Nephron progenitor cell (in vitro differentiated cells): ENCODE data around the gene NTHL1.

ENCODE experiments used
- DNase-seq: peaks from one replicate; pipeline ENCODE4 v3.0.0; 2021
- H3K27ac Mint-ChIP-seq: 2 replicates; pipeline ENCODE4 v1.8.0; 2021; ENCODE audit warnings: mild to moderate bottlenecking, moderate library complexity, mixed read lengths
- H3K27me3 Mint-ChIP-seq: 2 replicates; pipeline ENCODE4 v1.8.0; 2021; ENCODE audit warnings: mild to moderate bottlenecking, low read depth, mixed read lengths; ENCODE audit not compliant: poor library complexity
- H3K36me3 Mint-ChIP-seq: 2 replicates; pipeline ENCODE4 v1.8.0; 2021; ENCODE audit warnings: low read depth, mixed read lengths
- H3K4me1 Mint-ChIP-seq: 2 replicates; pipeline ENCODE4 v1.8.0; 2021; ENCODE audit warnings: mixed read lengths
- H3K4me3 Mint-ChIP-seq: 2 replicates; pipeline ENCODE4 v1.8.0; 2021; ENCODE audit warnings: mild to moderate bottlenecking, moderate library complexity, mixed read lengths
- H3K9me3 Mint-ChIP-seq: 2 replicates; pipeline ENCODE4 v1.8.0; 2021; ENCODE audit warnings: mild to moderate bottlenecking, moderate library complexity, mixed read lengths
- CTCF ChIP-seq: fragments of 200-600 bp; sonication (generic); IDR thresholded peaks from 2 replicates; pipeline ENCODE4 v1.5.0; 2021; ENCODE audit warnings: antibody characterized with exemption

NTHL1 gene

GRCh38 chr16:2009791-2010510 is 37.7 kb downstream of the NTHL1 start, which contains the start of gene ZNF598:
Gene ZNF598 (minus strand): TSS chr16:2009821.
- Mint-ChIP-seq H3K9me3 (no peaks in the 10 kb centered on the region), H3K27me3 (no peaks in the 10 kb centered on the region), H3K4me3 (peak within 1 kb of the TSS; percentile 85), H3K27ac (peak within 1 kb of the TSS; percentile 75), H3K4me1 (peaks cover 44% of the 10 kb centered on the region), H3K36me3 (no peaks in the 10 kb centered on the region)
- TF ChIP-seq CTCF, result no peak
- peak; percentile 86 for DNase-seq

GRCh38 chr16:2009164-2009711 is 38.4 kb downstream of the NTHL1 start:
- Mint-ChIP-seq H3K27ac (no peak overlapping the region), H3K9me3 (no peaks in the 10 kb centered on the region), H3K4me3 (peak overlapping the region; percentile 83), H3K36me3 (no peaks in the 10 kb centered on the region), H3K27me3 (no peaks in the 10 kb centered on the region), H3K4me1 (peaks cover 51% of the 10 kb centered on the region)
- no peak for TF ChIP-seq CTCF
- DNase-seq, result no peak

- no peaks in the 10 kb centered on the region for H3K9me3 Mint-ChIP-seq
- H3K27ac Mint-ChIP-seq, result no peak overlapping the region
- H3K4me1 Mint-ChIP-seq, result peaks cover 53% of the 10 kb centered on the region
- H3K4me3 Mint-ChIP-seq, result peak overlapping the region; percentile 83
- H3K27me3 Mint-ChIP-seq, result no peaks in the 10 kb centered on the region
- no peak for DNase-seq
- TF ChIP-seq CTCF, result no peak
- H3K36me3 Mint-ChIP-seq, result no peaks in the 10 kb centered on the region
These were observed 38.9 kb downstream of the NTHL1 start for GRCh38 chr16:2008631-2009163.

- no peak for DNase-seq
- Mint-ChIP-seq H3K4me1 (peaks cover 53% of the 10 kb centered on the region), H3K27ac (no peak overlapping the region), H3K9me3 (no peaks in the 10 kb centered on the region), H3K27me3 (no peaks in the 10 kb centered on the region), H3K36me3 (no peaks in the 10 kb centered on the region), H3K4me3 (peak overlapping the region; percentile 83)
- no peak for TF ChIP-seq CTCF
These were observed 39.6 kb downstream of the NTHL1 start for GRCh38 chr16:2008009-2008526.

GRCh38 chr16:2007081-2007836 is 40.4 kb downstream of the NTHL1 start:
- peaks cover 3% of the 10 kb centered on the region for H3K36me3 Mint-ChIP-seq
- H3K4me1 Mint-ChIP-seq, result peaks cover 53% of the 10 kb centered on the region
- no peaks in the 10 kb centered on the region for H3K27me3 Mint-ChIP-seq
- no peak overlapping the region for H3K27ac Mint-ChIP-seq
- TF ChIP-seq CTCF, result no peak
- DNase-seq, result no peak
- no peaks in the 10 kb centered on the region for H3K9me3 Mint-ChIP-seq
- peak overlapping the region; percentile 83 for H3K4me3 Mint-ChIP-seq
